H9 (cell line): ENCODE results near the gene CHCHD4. TPM values are rescaled to one million over a fixed set of nuclear protein-coding genes. Genes with fewer than 3 reads are reported as not detected.

Source experiments
- DNase-seq: peaks from one replicate; pipeline ENCODE4 v3.0.0-alpha.2; 2017
- H2AFZ ChIP-seq: one replicate; pipeline ENCODE4 v1.6.1; 2013; ENCODE audit warnings: mild to moderate bottlenecking, low read length, control low read depth, moderate library complexity
- H2AK5ac ChIP-seq: 2 replicates; pipeline ENCODE4 v1.6.1; 2013; ENCODE audit warnings: low read length, control low read depth, mixed read lengths; ENCODE audit not compliant: insufficient read length
- H2BK120ac ChIP-seq: one replicate; pipeline ENCODE4 v1.6.1; 2013; ENCODE audit warnings: low read depth, mild to moderate bottlenecking, low read length, control low read depth, inconsistent platforms; ENCODE audit not compliant: poor library complexity, severe bottlenecking
- H2BK12ac ChIP-seq: 2 replicates; pipeline ENCODE4 v1.6.1; 2013; ENCODE audit warnings: low read length, control low read depth, mixed read lengths, low read depth; ENCODE audit not compliant: insufficient read length
- H2BK15ac ChIP-seq: 2 replicates; pipeline ENCODE4 v1.6.1; 2013; ENCODE audit warnings: low read depth, low read length, control low read depth
- H2BK20ac ChIP-seq: one replicate; pipeline ENCODE4 v1.6.1; 2013; ENCODE audit warnings: low read depth, mild to moderate bottlenecking, low read length, control low read depth, inconsistent platforms; ENCODE audit not compliant: poor library complexity, severe bottlenecking
- H2BK5ac ChIP-seq: 2 replicates; pipeline ENCODE4 v1.6.1; 2013; ENCODE audit warnings: low read length, control low read depth, mixed read lengths; ENCODE audit not compliant: insufficient read length
- H3K14ac ChIP-seq: 2 replicates; pipeline ENCODE4 v1.6.1; 2013; ENCODE audit warnings: low read length, control low read depth; ENCODE audit not compliant: insufficient read depth
- H3K18ac ChIP-seq: 2 replicates; pipeline ENCODE4 v1.6.1; 2013; ENCODE audit warnings: low read depth, mild to moderate bottlenecking, mixed read lengths, low read length, control low read depth; ENCODE audit not compliant: insufficient read length
- H3K23ac ChIP-seq: 2 replicates; pipeline ENCODE4 v1.6.1; 2013; ENCODE audit warnings: low read length, control low read depth, mixed read lengths, low read depth; ENCODE audit not compliant: insufficient read length
- H3K23me2 ChIP-seq: 2 replicates; pipeline ENCODE4 v1.6.1; 2013; ENCODE audit warnings: low read depth, mild to moderate bottlenecking, mixed read lengths, low read length, control low read depth; ENCODE audit not compliant: insufficient read length, poor library complexity, severe bottlenecking
- H3K27ac ChIP-seq: 2 replicates; pipeline ENCODE4 v1.5.1; 2013; ENCODE audit warnings: low read length, control low read depth, mixed read lengths, low read depth; ENCODE audit not compliant: insufficient read length
- H3K27me3 ChIP-seq: 2 replicates; pipeline ENCODE4 v1.6.1; 2013; ENCODE audit warnings: low read length, control low read depth, inconsistent platforms; ENCODE audit not compliant: insufficient read depth
- H3K4ac ChIP-seq: 2 replicates; pipeline ENCODE4 v1.6.1; 2013; ENCODE audit warnings: low read depth, mild to moderate bottlenecking, control low read depth, inconsistent platforms, low read length, moderate library complexity
- H3K4me1 ChIP-seq: 2 replicates; pipeline ENCODE4 v1.6.1; 2013; ENCODE audit warnings: low read length, control low read depth, inconsistent platforms; ENCODE audit not compliant: insufficient read depth
- H3K4me2 ChIP-seq: 2 replicates; pipeline ENCODE4 v1.6.1; 2013; ENCODE audit warnings: low read length, control low read depth, mixed read lengths; ENCODE audit not compliant: insufficient read length, insufficient read depth
- H3K56ac ChIP-seq: 2 replicates; pipeline ENCODE4 v1.6.1; 2013; ENCODE audit warnings: low read depth, mild to moderate bottlenecking, mixed read lengths, low read length, control low read depth; ENCODE audit not compliant: insufficient read length
- H3K79me1 ChIP-seq: 2 replicates; pipeline ENCODE4 v1.6.1; 2013; ENCODE audit warnings: low read depth, mild to moderate bottlenecking, moderate library complexity, low read length, control low read depth, inconsistent platforms; ENCODE audit not compliant: insufficient read depth, poor library complexity, severe bottlenecking
- H3K79me2 ChIP-seq: 2 replicates; pipeline ENCODE4 v1.6.1; 2013; ENCODE audit warnings: low read length, control low read depth, inconsistent platforms; ENCODE audit not compliant: insufficient read depth
- H3K9ac ChIP-seq: 2 replicates; pipeline ENCODE4 v1.6.1; 2013; ENCODE audit warnings: low read length, control low read depth, mixed read lengths; ENCODE audit not compliant: insufficient read length; ENCODE audit errors: extremely low read depth
- H3K9me3 ChIP-seq: one replicate; pipeline ENCODE4 v1.6.1; 2013; ENCODE audit warnings: low read depth, low read length, inconsistent platforms; ENCODE audit not compliant: control insufficient read depth
- H3T11ph ChIP-seq: one replicate; pipeline ENCODE4 v1.6.1; 2013; ENCODE audit warnings: mild to moderate bottlenecking, low read length, control low read depth, inconsistent platforms
- H4K20me1 ChIP-seq: one replicate; pipeline ENCODE4 v1.6.1; 2013; ENCODE audit not compliant: control insufficient read depth, insufficient read length, insufficient read depth
- H4K5ac ChIP-seq: 2 replicates; pipeline ENCODE4 v1.6.1; 2013; ENCODE audit warnings: low read depth, mild to moderate bottlenecking, mixed read lengths, low read length, control low read depth; ENCODE audit not compliant: insufficient read length
- H4K8ac ChIP-seq: replicated peaks from 2 replicates; pipeline ENCODE4 v1.6.1; 2013; ENCODE audit warnings: low read length, control low read depth, mixed read lengths, low read depth; ENCODE audit not compliant: insufficient read length
- H4K91ac ChIP-seq: 2 replicates; pipeline ENCODE4 v1.6.1; 2013; ENCODE audit warnings: low read depth, mild to moderate bottlenecking, moderate library complexity, mixed read lengths, low read length, control low read depth; ENCODE audit not compliant: insufficient read length
- H3K27ac Mint-ChIP-seq, 3 experiments: 2 replicates in 2 of 3; 3 replicates in 1 of 3; pipeline ENCODE4 v1.8.0; 2020 to 2021; ENCODE audit warnings: mixed read lengths in 3 of 3, mild to moderate bottlenecking in 1 of 3, moderate library complexity in 1 of 3
- H3K27me3 Mint-ChIP-seq: 2 replicates; pipeline ENCODE4 v1.8.0; 2021; ENCODE audit warnings: low read depth, mild to moderate bottlenecking, moderate library complexity, mixed read lengths
- H3K36me3 Mint-ChIP-seq, 3 experiments: 2 replicates in 2 of 3; 3 replicates in 1 of 3; pipeline ENCODE4 v1.8.0; 2020 to 2021; ENCODE audit warnings: low read depth in 3 of 3, mixed read lengths in 3 of 3; ENCODE audit not compliant: insufficient read depth in 1 of 3
- H3K4me1 Mint-ChIP-seq, 2 experiments: 2 replicates each; pipeline ENCODE4 v1.8.0; 2020; ENCODE audit warnings: mixed read lengths in 2 of 2
- H3K4me3 Mint-ChIP-seq, 2 experiments: 2 replicates in 1 of 2; 3 replicates in 1 of 2; pipeline ENCODE4 v1.8.0; 2020 to 2021; ENCODE audit warnings: mild to moderate bottlenecking in 2 of 2, mixed read lengths in 2 of 2, moderate library complexity in 1 of 2
- H3K9me3 Mint-ChIP-seq, 2 experiments: 2 replicates in 1 of 2; 3 replicates in 1 of 2; pipeline ENCODE4 v1.8.0; 2020; ENCODE audit warnings: mild to moderate bottlenecking in 2 of 2, mixed read lengths in 2 of 2, moderate library complexity in 1 of 2
- CTCF ChIP-seq: fragments of 200-600 bp; sonication (generic); conservative IDR thresholded peaks from 3 replicates; pipeline ENCODE4 v1.8.0; 2021; ENCODE audit warnings: antibody characterized with exemption, mild to moderate bottlenecking
- WGBS: extraction: QIAGEN DNeasy Blood & Tissue Kit; methylation state at CpG from one replicate; pipeline ENCODE4 v1.1.7; 2013; ENCODE audit warnings: missing lambda C conversion rate, low lambda C conversion rate, mixed read lengths; ENCODE audit not compliant: insufficient read length; ENCODE audit errors: extremely low coverage; 5-methylcytosine and 5-hydroxymethylcytosine counted together
- total RNA-seq: library from RNA; stranded (reverse); gene quantifications from 2 replicates; pipeline ENCODE4 v1.2.1, GENCODE V29; 2021

The CHCHD4 gene
- total RNA-seq, 1 experiment from 2014 or later, result 13.7 TPM

- peaks cover 56 to 95% (median 89%) of the 10 kb centered on the region in 3 experiments for H3K36me3 Mint-ChIP-seq
- Histone ChIP-seq H4K91ac (no peak overlapping the region), H3K14ac (no peak overlapping the region), H3K79me1 (no peaks in the 10 kb centered on the region), H2BK12ac (no peak overlapping the region), H2AK5ac (no peak overlapping the region), H2BK120ac (no peak overlapping the region), H3K4me2 (no peak overlapping the region), H3K23me2 (no peaks in the 10 kb centered on the region), H3K4me1 (no peaks in the 10 kb centered on the region), H3K18ac (no peak overlapping the region), H3T11ph (no peak overlapping the region), H3K79me2 (no peaks in the 10 kb centered on the region), H3K4ac (no peak overlapping the region), H2BK15ac (no peak overlapping the region), H2BK20ac (no peak overlapping the region), H3K27me3 (no peaks in the 10 kb centered on the region), H2AFZ (no peak overlapping the region), H3K27ac (no peak overlapping the region), H4K5ac (no peak overlapping the region), H3K9me3 (no peaks in the 10 kb centered on the region), H4K20me1 (no peaks in the 10 kb centered on the region), H3K56ac (no peak overlapping the region), H3K9ac (no peak overlapping the region), H4K8ac (no peak overlapping the region), H2BK5ac (no peak overlapping the region), H3K23ac (no peak overlapping the region)
- H3K9me3 Mint-ChIP-seq, result peaks cover 5 to 16% of the 10 kb centered on the region in 2 experiments; a peak in 4 of 5 replicates
- no CpG with 5 or more reads among the region's 14 CpGs for WGBS
- no peak for TF ChIP-seq CTCF
- H3K27me3 Mint-ChIP-seq, result no peaks in the 10 kb centered on the region
- H3K27ac Mint-ChIP-seq, result no peak overlapping the region
- DNase-seq, result no peak
- H3K4me3 Mint-ChIP-seq, result no peak overlapping the region
- peaks cover 0 to 5% of the 10 kb centered on the region in 2 experiments; a peak in 1 of 4 replicates for H3K4me1 Mint-ChIP-seq
Measured at GRCh38 chr3:14158370-14158769, 33.7 kb upstream of the CHCHD4 start.
